Measurements from ENCODE around the gene MUC20.
"Not testable (repeated sequence)": the region's sequence is repeated elsewhere in the genome, so short reads cannot be mapped to it uniquely, and the experiment has no call there.

The MUC20 gene

DNA sequence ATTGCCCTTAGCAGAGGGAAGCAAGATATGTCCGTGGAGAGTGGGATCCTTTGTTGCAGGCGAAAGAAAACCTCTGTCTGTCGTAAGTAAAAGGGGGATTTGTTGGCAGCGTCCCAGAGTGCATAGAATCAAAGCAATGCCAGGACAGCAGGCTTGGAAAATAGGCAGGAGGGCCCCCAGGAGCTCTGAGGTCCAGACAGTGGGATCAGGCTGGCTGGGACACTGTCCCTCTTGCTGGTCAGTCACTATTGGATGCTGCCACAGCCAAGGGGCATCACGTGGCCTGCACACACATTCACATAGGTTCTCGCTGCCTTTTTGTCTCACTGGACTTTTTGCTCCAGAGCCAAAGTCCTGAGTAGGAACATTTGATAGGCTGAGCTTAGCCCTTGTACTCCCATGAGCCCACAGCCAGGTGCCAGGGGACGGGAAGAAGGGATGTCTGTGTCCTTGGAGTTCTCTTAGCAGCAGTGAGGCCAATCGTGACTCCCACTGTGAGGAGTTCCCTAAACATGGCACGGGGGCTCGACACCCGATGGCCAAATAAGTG lies 10.7 kb downstream of the MUC20 start:
- no peak for DNase-seq (ENCODE audit: low spot score)

DNA sequence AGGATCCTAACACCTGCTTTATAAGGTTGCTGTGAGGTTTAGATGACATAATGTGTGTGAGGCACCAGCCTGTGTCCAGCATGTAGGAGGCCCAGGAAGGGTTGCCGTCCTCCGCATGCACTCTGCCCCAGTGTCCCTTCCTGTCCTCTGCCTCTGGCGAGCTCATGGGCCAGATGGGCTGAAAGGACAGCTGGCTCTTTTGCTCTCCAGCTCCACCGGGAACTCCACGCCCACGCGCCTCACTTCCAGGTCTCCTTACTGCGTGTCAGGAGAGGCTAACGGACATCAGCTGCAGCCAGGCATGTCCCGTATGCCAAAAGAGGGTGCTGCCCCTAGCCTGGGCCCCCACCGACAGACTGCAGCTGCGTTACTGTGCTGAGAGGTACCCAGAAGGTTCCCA lies 12.2 kb downstream of the MUC20 start:
- DNase-seq (ENCODE audit: low spot score): no peak

GRCh38 chr3:195735036-195735695 lies 14.4 kb downstream of the MUC20 start:
- DNase-seq (ENCODE audit: low spot score): no peak

DNA sequence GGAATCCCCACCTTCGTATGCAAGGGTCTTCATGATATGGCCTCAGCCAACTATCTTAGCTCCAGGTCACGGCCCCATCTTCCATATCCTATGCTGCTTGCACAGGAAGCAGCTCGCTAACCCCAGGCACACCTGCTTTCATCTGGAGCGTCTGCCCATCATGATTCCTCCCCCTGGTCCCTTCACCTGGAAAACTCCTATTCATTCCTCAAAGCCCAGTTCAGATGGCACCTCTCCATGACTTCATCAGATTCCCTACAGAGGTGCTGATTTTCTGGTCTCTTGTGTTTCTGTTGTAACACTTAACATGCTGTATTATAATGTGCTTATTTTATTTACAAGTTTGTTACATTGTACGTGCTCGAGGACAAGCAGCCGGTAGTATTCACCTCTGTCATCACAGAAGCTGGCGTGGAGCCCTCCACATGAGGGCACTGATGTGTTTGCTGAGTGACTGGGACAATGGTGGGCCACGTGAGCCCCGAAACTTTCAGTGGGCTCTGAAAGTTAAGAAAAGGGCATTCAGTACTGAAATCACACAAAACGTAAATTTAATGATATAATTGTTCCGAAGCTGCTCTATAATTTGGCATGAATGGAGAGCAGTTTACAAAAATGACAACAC lies 16.2 kb downstream of the MUC20 start:
- no peak for DNase-seq (ENCODE audit: low spot score)

DNA sequence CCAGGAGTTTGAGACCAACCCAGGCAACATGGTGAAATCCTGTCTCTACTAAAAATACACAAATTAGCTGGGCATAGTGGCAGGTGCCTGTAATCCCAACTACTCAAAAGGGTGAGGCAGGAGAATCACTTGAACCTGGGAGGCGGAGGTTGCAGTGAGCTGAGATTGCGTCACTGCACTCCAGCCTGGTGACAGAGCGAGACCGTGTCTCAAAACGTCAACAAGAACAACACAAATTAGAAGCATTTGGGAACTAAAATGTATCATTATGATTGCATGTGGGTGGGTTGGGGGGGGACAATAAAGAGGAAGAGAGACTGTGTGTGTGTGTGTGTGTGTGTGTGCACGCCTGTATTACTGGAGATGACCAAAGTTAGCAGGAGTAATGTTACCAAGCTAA lies 17.0 kb downstream of the MUC20 start:
- not testable (repeated sequence) for DNase-seq (ENCODE audit: low spot score)

GRCh38 chr3:195738274-195739044 lies 17.7 kb downstream of the MUC20 start:
- DNase-seq (ENCODE audit: low spot score): no peak

- DNase-seq (ENCODE audit: low spot score): no peak
These were observed 18.9 kb downstream of the MUC20 start for GRCh38 chr3:195739561-195740111.

DNA sequence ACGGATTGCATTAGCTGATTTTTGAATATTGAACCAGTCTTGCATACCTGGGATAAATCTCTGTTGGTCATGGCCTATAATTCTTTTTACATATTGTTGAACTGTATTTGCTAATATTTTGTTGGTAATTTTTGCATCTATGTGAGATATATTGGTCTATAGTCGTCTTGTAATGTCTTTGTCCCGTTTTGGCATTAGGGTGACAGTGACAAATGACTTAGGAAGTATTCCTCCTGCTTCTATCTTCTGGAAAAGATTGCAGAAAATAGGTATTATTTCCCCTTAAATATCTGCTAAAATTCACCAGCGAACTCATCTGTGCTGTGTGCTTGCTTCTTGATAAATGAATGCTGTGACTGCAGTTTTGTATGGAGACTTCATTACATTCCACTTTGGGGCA lies 23.7 kb downstream of the MUC20 start:
- no peak for DNase-seq (ENCODE audit: low spot score)

- DNase-seq (ENCODE audit: low spot score): no peak
These were observed 25.6 kb downstream of the MUC20 start for GRCh38 chr3:195746346-195746745.

DNA sequence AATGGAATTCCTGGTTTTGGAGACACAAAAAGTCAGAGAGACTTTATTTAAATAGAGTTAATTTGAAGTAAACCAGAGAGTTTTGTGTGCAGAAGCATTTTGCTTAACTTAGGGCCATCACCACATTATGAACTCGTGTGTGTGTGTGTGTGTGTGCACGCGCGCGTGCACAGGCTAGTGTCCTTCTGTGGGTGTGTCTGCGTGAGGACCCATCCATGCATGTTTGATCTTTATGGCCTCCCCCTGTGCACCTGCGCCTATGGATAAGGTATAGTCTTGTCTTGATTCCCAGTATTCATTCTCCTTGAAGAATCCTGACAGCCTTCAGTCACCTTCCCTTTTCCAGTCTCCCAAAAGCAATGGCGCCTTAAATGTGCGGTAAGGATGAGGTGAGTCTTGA lies 26.0 kb downstream of the MUC20 start:
- DNase-seq (ENCODE audit: low spot score): no peak

- DNase-seq (ENCODE audit: low spot score): no peak
These were observed 27.9 kb downstream of the MUC20 start for GRCh38 chr3:195748661-195749060.

- DNase-seq (ENCODE audit: low spot score): not testable (repeated sequence)
These were observed 28.3 kb downstream of the MUC20 start for GRCh38 chr3:195749101-195749500.

- DNase-seq (ENCODE audit: low spot score): no peak
These were observed 30.2 kb downstream of the MUC20 start for GRCh38 chr3:195750797-195751520.

- no peak for DNase-seq (ENCODE audit: low spot score)
These were observed 30.8 kb downstream of the MUC20 start for GRCh38 chr3:195751560-195751959.

GRCh38 chr3:195752066-195752465 lies 31.3 kb downstream of the MUC20 start:
- no peak for DNase-seq (ENCODE audit: low spot score)

DNA sequence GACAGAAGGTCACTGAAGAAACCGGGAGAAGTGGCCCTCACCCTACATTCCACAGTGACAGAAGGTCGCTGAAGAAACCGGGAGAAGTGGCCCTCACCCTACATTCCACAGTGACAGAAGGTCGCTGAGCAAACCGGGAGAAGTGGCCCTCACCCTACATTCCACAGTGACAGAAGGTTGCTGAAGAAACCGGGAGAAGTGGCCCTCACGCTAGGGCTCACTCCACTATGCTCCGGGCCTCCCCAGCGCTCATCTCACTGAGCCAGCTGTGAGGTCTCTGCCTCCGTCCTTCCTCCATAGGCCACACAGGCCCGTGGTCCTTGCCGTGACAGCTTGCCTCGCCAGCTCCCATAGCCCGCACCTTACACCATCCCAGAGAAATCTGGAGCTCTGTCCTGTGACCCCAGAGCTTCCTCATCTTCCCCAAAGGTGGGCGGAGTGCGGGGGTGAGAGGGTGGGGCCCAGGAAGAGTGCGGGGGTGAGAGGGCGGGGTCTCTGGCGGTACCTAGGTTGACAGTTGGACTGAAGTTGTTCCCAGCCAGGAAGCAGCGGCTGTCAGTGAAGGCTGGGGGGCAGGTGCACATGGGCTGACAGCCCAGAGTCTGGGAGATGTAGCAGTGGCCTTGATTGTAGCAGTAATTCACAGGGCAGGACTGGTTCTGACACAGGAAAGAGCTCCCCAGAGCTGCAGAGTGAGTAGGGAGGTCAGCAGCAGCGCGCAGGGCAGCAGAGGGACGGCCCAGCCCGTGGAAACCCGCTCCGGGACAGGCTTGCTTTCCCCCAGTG lies 32.0 kb downstream of the MUC20 start:
- DNase-seq (ENCODE audit: low spot score): no peak

- DNase-seq (ENCODE audit: low spot score): no peak
These were observed 32.8 kb downstream of the MUC20 start for GRCh38 chr3:195753581-195753980.

DNA sequence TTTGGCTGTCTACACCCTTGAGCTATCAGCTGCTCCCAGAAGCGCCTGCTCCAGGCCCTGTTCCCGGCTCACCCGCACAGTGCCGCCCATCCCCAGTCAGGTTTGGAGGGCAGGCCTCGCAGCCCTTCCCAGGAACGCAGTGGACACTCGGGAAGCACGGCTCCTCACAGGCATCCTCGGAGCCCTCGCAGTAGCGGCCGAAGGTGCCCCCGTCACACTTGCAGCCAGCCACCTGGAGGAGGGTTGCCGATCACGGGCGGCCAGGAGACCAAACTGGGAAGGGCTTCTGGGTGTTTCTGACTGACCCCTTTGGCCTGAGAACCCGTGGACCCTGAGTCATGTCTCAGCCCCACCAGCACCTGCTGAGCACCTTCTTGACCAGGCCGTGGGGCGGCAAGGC lies 33.4 kb downstream of the MUC20 start:
- DNase-seq (ENCODE audit: low spot score): no peak

- DNase-seq (ENCODE audit: low spot score): no peak
These were observed 34.1 kb downstream of the MUC20 start for GRCh38 chr3:195754906-195755305.

DNA sequence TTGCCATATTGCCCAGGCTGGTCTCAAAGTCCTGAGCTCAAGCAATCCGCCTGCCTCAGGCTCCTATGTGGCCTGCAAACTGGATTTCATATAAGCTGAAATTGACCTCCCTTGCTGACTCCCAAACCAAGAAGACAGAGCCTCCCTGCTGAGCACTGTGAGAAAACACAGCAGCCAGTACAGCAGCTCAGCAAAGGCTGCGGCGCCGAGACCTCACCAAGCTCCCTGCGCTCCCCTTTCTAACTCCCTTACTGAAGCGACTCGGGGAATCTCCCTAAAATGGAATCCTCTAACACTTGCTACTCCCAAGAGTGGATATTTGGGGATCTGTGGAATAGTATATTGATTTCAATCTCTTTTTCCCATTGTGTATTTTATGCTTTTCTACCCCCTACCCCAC lies 34.6 kb downstream of the MUC20 start:
- no peak for DNase-seq (ENCODE audit: low spot score)
